GM12878 (cell line): ENCODE results near the gene SCARB2. TPM values are rescaled to one million over a fixed set of nuclear protein-coding genes. Genes with fewer than 3 reads are reported as not detected.

Experiments
- CHD4 ChIP-seq: fragments of 200-600 bp; sonication (generic); IDR thresholded peaks from 2 replicates; pipeline ENCODE4 v1.6.1; 2016; ENCODE audit warnings: mild to moderate bottlenecking
- GABPA ChIP-seq: IDR thresholded peaks from 2 replicates; pipeline ENCODE4 v1.6.1; 2014; ENCODE audit warnings: antibody characterized with exemption, low read depth, mild to moderate bottlenecking, inconsistent platforms
- KAT2A ChIP-seq: conservative IDR thresholded peaks from 2 replicates; pipeline ENCODE4 v1.6.1; 2011; ENCODE audit warnings: low read depth, low read length; ENCODE audit not compliant: control insufficient read depth
- MXI1 ChIP-seq: fragments of 150-350 bp; IDR thresholded peaks from 2 replicates; pipeline ENCODE4 v1.6.1; 2011; ENCODE audit warnings: low read depth, mild to moderate bottlenecking, inconsistent platforms, low read length, improper control_type of control experiment
- RAD21 ChIP-seq: IDR thresholded peaks from 2 replicates; pipeline ENCODE4 v1.6.1; 2011; ENCODE audit warnings: mild to moderate bottlenecking, low read depth, low read length, moderate library complexity; ENCODE audit not compliant: insufficient read depth
- SMC3 ChIP-seq: IDR thresholded peaks from 2 replicates; pipeline ENCODE4 v1.6.1; 2011; ENCODE audit warnings: low read length, improper control_type of control experiment, borderline replicate concordance
- SREBF2 ChIP-seq: IDR thresholded peaks from 2 replicates; pipeline ENCODE4 v1.6.1; 2012; ENCODE audit warnings: mild to moderate bottlenecking, low read length
- YBX1 ChIP-seq: fragments of 450-650 bp; IDR thresholded peaks from 2 replicates; pipeline ENCODE4 v1.6.1; 2016; ENCODE audit warnings: antibody characterized with exemption
- ZNF24 ChIP-seq: fragments of 450-650 bp; IDR thresholded peaks from 2 replicates; pipeline ENCODE4 v1.6.1; 2017; ENCODE audit warnings: antibody characterized with exemption, mild to moderate bottlenecking
- polyA plus RNA-seq, 11 experiments: library from polyadenylated mRNA; depleted of rRNA in 4 of 11; unstranded in 6 of 11; stranded (reverse) in 5 of 11; fragments of >200 nt; fragmentation: Nextera tagmentation in 4 of 11; fragmentation: Illumina TruSeq in 1 of 11; extraction: Ambion mirVana in 4 of 11; extraction: Trizol in 1 of 11; gene quantifications; 1 replicate in 1 of 11; 2 replicates in 10 of 11; pipeline versions ENCODE4 v1.2.1 to v1.2.3, GENCODE V29; 2011 to 2016; ENCODE audit warnings: inconsistent platforms in 2 of 11, missing spikeins in 2 of 11, low read depth in 1 of 11
- total RNA-seq, 4 experiments: library from RNA; depleted of rRNA in 3 of 4; stranded (reverse); fragments of >200 nt in 3 of 4; fragmentation: Illumina TruSeq in 1 of 4; extraction: Trizol in 1 of 4; gene quantifications; 2 replicates each; pipeline versions ENCODE4 v1.2.1 to v1.2.3, GENCODE V29; 2013 to 2021
- TF ChIP-seq, protein P1 (sequence below): fragments of 450-650 bp; conservative IDR thresholded peaks from 2 replicates; pipeline ENCODE4 v1.6.1; 2017; ENCODE audit warnings: mild to moderate bottlenecking, moderate library complexity
- TF ChIP-seq, protein P2 (sequence below): fragments of 450-650 bp; formaldehyde crosslinking; IDR thresholded peaks from 2 replicates; pipeline ENCODE4 v1.5.0; 2022; ENCODE audit warnings: mild to moderate bottlenecking, missing genetic modification characterization
- TF ChIP-seq, protein P3 (sequence below): IDR thresholded peaks from 2 replicates; pipeline ENCODE4 v1.6.1; 2012; ENCODE audit warnings: mild to moderate bottlenecking, low read depth, low read length
- TF ChIP-seq, protein P4 (sequence below): fragments of 150-350 bp; IDR thresholded peaks from 2 replicates; pipeline ENCODE4 v1.6.1; 2014; ENCODE audit warnings: mild to moderate bottlenecking, low read depth, low read length
- TF ChIP-seq, protein P5 (sequence below): fragments of 450-650 bp; IDR thresholded peaks from 2 replicates; pipeline ENCODE4 v1.6.1; 2017; ENCODE audit warnings: mild to moderate bottlenecking, low read depth, inconsistent platforms; ENCODE audit not compliant: poor library complexity, severe bottlenecking

The SCARB2 gene
- total and polyA plus RNA-seq, 10 of the 15 experiments (the other 5 are each of a cell fraction or from before 2014, with no cell fraction given), result 2.1 to 11.7 (median 9.5) TPM

DNA sequence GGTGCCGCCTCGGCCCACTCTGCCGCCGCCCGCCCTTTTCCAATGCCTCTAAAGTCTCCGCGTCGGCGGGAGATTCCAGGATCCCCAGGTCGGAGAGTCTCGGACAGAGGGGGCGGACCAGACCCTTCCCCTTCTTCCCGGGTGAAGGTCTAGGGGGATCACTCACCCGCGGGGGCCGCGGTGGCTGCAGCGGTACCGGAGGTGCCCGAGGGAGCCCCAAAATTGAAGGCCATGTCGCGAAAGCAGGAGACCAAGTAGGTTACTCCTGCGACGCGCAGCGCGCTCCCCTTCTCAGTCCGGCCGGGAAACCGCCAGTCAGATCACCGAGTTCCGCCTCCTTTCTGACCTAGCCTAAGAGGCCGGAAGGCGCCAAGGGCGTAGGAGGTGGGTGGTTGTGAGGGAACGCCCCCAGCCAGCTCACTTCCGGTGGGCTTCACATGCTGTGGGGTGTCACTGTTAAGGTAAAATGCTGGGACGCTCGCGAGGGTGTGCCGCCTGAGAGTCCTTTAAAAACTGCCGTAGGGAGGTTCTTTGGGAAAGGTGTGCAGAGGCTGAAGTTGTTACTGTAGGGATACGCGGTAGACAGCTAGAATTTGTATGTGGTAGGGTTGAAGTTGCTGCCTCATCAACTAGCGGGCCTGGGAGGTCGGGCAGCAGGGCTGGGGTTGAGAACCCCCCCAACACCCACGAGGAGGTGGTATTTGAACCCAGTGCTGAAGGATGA lies 65.3 kb downstream of the SCARB2 start, which contains the start of gene NUP54 (continued):
- TF ChIP-seq, protein P1, sequence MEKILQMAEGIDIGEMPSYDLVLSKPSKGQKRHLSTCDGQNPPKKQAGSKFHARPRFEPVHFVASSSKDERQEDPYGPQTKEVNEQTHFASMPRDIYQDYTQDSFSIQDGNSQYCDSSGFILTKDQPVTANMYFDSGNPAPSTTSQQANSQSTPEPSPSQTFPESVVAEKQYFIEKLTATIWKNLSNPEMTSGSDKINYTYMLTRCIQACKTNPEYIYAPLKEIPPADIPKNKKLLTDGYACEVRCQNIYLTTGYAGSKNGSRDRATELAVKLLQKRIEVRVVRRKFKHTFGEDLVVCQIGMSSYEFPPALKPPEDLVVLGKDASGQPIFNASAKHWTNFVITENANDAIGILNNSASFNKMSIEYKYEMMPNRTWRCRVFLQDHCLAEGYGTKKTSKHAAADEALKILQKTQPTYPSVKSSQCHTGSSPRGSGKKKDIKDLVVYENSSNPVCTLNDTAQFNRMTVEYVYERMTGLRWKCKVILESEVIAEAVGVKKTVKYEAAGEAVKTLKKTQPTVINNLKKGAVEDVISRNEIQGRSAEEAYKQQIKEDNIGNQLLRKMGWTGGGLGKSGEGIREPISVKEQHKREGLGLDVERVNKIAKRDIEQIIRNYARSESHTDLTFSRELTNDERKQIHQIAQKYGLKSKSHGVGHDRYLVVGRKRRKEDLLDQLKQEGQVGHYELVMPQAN, result peak; percentile 65
- TF ChIP-seq YBX1 (no peak), GABPA (peak; percentile 97), SMC3 (no peak), RAD21 (no peak), ZNF24 (peak; percentile 50; the same call in 1 of the 2 replicates), SREBF2 (no peak), CHD4 (no peak), KAT2A (no peak), MXI1 (peak; percentile 98)
- TF ChIP-seq, protein P2, sequence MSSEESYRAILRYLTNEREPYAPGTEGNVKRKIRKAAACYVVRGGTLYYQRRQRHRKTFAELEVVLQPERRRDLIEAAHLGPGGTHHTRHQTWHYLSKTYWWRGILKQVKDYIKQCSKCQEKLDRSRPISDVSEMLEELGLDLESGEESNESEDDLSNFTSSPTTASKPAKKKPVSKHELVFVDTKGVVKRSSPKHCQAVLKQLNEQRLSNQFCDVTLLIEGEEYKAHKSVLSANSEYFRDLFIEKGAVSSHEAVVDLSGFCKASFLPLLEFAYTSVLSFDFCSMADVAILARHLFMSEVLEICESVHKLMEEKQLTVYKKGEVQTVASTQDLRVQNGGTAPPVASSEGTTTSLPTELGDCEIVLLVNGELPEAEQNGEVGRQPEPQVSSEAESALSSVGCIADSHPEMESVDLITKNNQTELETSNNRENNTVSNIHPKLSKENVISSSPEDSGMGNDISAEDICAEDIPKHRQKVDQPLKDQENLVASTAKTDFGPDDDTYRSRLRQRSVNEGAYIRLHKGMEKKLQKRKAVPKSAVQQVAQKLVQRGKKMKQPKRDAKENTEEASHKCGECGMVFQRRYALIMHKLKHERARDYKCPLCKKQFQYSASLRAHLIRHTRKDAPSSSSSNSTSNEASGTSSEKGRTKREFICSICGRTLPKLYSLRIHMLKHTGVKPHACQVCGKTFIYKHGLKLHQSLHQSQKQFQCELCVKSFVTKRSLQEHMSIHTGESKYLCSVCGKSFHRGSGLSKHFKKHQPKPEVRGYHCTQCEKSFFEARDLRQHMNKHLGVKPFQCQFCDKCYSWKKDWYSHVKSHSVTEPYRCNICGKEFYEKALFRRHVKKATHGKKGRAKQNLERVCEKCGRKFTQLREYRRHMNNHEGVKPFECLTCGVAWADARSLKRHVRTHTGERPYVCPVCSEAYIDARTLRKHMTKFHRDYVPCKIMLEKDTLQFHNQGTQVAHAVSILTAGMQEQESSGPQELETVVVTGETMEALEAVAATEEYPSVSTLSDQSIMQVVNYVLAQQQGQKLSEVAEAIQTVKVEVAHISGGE, result peak; percentile 94
- TF ChIP-seq, protein P3, sequence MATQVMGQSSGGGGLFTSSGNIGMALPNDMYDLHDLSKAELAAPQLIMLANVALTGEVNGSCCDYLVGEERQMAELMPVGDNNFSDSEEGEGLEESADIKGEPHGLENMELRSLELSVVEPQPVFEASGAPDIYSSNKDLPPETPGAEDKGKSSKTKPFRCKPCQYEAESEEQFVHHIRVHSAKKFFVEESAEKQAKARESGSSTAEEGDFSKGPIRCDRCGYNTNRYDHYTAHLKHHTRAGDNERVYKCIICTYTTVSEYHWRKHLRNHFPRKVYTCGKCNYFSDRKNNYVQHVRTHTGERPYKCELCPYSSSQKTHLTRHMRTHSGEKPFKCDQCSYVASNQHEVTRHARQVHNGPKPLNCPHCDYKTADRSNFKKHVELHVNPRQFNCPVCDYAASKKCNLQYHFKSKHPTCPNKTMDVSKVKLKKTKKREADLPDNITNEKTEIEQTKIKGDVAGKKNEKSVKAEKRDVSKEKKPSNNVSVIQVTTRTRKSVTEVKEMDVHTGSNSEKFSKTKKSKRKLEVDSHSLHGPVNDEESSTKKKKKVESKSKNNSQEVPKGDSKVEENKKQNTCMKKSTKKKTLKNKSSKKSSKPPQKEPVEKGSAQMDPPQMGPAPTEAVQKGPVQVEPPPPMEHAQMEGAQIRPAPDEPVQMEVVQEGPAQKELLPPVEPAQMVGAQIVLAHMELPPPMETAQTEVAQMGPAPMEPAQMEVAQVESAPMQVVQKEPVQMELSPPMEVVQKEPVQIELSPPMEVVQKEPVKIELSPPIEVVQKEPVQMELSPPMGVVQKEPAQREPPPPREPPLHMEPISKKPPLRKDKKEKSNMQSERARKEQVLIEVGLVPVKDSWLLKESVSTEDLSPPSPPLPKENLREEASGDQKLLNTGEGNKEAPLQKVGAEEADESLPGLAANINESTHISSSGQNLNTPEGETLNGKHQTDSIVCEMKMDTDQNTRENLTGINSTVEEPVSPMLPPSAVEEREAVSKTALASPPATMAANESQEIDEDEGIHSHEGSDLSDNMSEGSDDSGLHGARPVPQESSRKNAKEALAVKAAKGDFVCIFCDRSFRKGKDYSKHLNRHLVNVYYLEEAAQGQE, result peak; percentile 46; the same call in 1 of the 2 replicates
- TF ChIP-seq, protein P4, sequence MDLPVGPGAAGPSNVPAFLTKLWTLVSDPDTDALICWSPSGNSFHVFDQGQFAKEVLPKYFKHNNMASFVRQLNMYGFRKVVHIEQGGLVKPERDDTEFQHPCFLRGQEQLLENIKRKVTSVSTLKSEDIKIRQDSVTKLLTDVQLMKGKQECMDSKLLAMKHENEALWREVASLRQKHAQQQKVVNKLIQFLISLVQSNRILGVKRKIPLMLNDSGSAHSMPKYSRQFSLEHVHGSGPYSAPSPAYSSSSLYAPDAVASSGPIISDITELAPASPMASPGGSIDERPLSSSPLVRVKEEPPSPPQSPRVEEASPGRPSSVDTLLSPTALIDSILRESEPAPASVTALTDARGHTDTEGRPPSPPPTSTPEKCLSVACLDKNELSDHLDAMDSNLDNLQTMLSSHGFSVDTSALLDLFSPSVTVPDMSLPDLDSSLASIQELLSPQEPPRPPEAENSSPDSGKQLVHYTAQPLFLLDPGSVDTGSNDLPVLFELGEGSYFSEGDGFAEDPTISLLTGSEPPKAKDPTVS, result peak; percentile 74
- TF ChIP-seq, protein P5, sequence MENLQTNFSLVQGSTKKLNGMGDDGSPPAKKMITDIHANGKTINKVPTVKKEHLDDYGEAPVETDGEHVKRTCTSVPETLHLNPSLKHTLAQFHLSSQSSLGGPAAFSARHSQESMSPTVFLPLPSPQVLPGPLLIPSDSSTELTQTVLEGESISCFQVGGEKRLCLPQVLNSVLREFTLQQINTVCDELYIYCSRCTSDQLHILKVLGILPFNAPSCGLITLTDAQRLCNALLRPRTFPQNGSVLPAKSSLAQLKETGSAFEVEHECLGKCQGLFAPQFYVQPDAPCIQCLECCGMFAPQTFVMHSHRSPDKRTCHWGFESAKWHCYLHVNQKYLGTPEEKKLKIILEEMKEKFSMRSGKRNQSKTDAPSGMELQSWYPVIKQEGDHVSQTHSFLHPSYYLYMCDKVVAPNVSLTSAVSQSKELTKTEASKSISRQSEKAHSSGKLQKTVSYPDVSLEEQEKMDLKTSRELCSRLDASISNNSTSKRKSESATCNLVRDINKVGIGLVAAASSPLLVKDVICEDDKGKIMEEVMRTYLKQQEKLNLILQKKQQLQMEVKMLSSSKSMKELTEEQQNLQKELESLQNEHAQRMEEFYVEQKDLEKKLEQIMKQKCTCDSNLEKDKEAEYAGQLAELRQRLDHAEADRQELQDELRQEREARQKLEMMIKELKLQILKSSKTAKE, result peak; percentile 69
